HEK293T (cell line): ENCODE results near the gene DNAJB4.

ENCODE experiments used
- BHLHE40 ChIP-seq: fragments of 450-650 bp; IDR thresholded peaks from 2 replicates; pipeline ENCODE4 v1.6.1; 2016; ENCODE audit warnings: mild to moderate bottlenecking, moderate library complexity, borderline replicate concordance
- FOXA1 ChIP-seq: fragments of 450-650 bp; IDR thresholded peaks from 2 replicates; pipeline ENCODE4 v1.6.1; 2016; ENCODE audit warnings: mild to moderate bottlenecking
- FOXM1 ChIP-seq: fragments of 450-650 bp; IDR thresholded peaks from 2 replicates; pipeline ENCODE4 v1.6.1; 2017; ENCODE audit warnings: mild to moderate bottlenecking, borderline replicate concordance
- LEF1 ChIP-seq: fragments of 450-650 bp; IDR thresholded peaks from 2 replicates; pipeline ENCODE4 v1.6.1; 2017; ENCODE audit warnings: mild to moderate bottlenecking, borderline replicate concordance
- SP1 ChIP-seq: fragments of 450-650 bp; IDR thresholded peaks from 2 replicates; pipeline ENCODE4 v1.6.1; 2017
- SUZ12 ChIP-seq: fragments of 450-650 bp; IDR thresholded peaks from 2 replicates; pipeline ENCODE4 v1.6.1; 2016; ENCODE audit warnings: mild to moderate bottlenecking
- TARDBP ChIP-seq: fragments of 450-650 bp; IDR thresholded peaks from 2 replicates; pipeline ENCODE4 v1.6.1; 2016

- TF ChIP-seq SP1 (no peak), BHLHE40 (no peak), LEF1 (no peak), FOXA1 (no peak), TARDBP (no peak), FOXM1 (no peak), SUZ12 (no peak)
Measured at GRCh38 chr1:78005755-78006154, 1.0 kb downstream of the DNAJB4 start.
